ENCODE results near the gene KHDRBS2. TPM values are rescaled to one million over a fixed set of nuclear protein-coding genes. Genes with fewer than 3 reads are reported as not detected.

KHDRBS2 gene
- total and polyA plus RNA-seq, 8 donors = 0.05 to 0.12 (median 0.09) TPM; not detected in 3

GRCh38 chr6:62045502-62045901 is 240.5 kb downstream of the KHDRBS2 start:
- WGBS, 2 donors = 61 to 67% methylated on average over 2 of the region's 2 CpGs
- Histone ChIP-seq H3K9me3 (no peaks in the 10 kb centered on the region), H3K4me3 (no peak overlapping the region), H3K27ac (no peak overlapping the region), H3K4me1 (no peaks in the 10 kb centered on the region), H3K27me3 (no peaks in the 10 kb centered on the region), H3K36me3 (no peaks in the 10 kb centered on the region)
- TF ChIP-seq CTCF (IDR thresholded peaks at IDR 0.05) = no peak
- no peak for DNase-seq
- no peak for FAIRE-seq
- intact Hi-C loops (cut with DNase I) = no loop called here
- ATAC-seq = no peak

GRCh38 chr6:62043084-62043483 is 242.9 kb downstream of the KHDRBS2 start:
- no peaks in the 10 kb centered on the region for H3K27me3 ChIP-seq
- H3K27ac ChIP-seq = no peak overlapping the region
- ATAC-seq = no peak
- FAIRE-seq = no peak
- no peak for TF ChIP-seq CTCF (IDR thresholded peaks at IDR 0.05)
- no peak for DNase-seq
- H3K4me1 ChIP-seq = no peaks in the 10 kb centered on the region
- H3K36me3 ChIP-seq = no peaks in the 10 kb centered on the region
- no peaks in the 10 kb centered on the region for H3K9me3 ChIP-seq
- no peak overlapping the region for H3K4me3 ChIP-seq
- intact Hi-C loops (cut with DNase I) = no loop called here

- ATAC-seq = no peak
- no peak overlapping the region for H3K27ac ChIP-seq
- intact Hi-C loops (cut with DNase I) = no loop called here
- H3K9me3 ChIP-seq = no peaks in the 10 kb centered on the region
- no peaks in the 10 kb centered on the region for H3K4me1 ChIP-seq
- DNase-seq = no peak
- FAIRE-seq = no peak
- TF ChIP-seq CTCF (IDR thresholded peaks at IDR 0.05) = no peak
- H3K4me3 ChIP-seq = no peak overlapping the region
- no peaks in the 10 kb centered on the region for H3K27me3 ChIP-seq
- no peaks in the 10 kb centered on the region for H3K36me3 ChIP-seq
Observed at GRCh38 chr6:62042429-62042828, 243.6 kb downstream of the KHDRBS2 start.

- H3K36me3 ChIP-seq = no peaks in the 10 kb centered on the region
Observed at GRCh38 chr6:62039605-62040004, 246.4 kb downstream of the KHDRBS2 start.

GRCh38 chr6:62037445-62037844 is 248.6 kb downstream of the KHDRBS2 start:
- no peaks in the 10 kb centered on the region for H3K36me3 ChIP-seq
- no peak overlapping the region for H3K4me3 ChIP-seq
- ATAC-seq = no peak
- no peak for FAIRE-seq
- intact Hi-C loops (cut with DNase I) = no loop called here
- H3K9me3 ChIP-seq = no peaks in the 10 kb centered on the region
- no peak for TF ChIP-seq CTCF (IDR thresholded peaks at IDR 0.05)
- H3K27me3 ChIP-seq = no peaks in the 10 kb centered on the region
- no peak for DNase-seq
- no peak overlapping the region for H3K27ac ChIP-seq
- 37 to 44% methylated on average over 2 of the region's 2 CpGs for WGBS, 2 donors
- H3K4me1 ChIP-seq = no peaks in the 10 kb centered on the region

More at GRCh38 chr6:62039605-62040004, 246.4 kb downstream of the KHDRBS2 start:
- 66 to 79% methylated on average over 1 of the region's 1 CpG for WGBS, 2 donors
- intact Hi-C loops (cut with DNase I) = no loop called here
- ATAC-seq (no peak), DNase-seq (no peak), FAIRE-seq (no peak)
- no peaks in the 10 kb centered on the region for H3K4me1 ChIP-seq
- no peak for TF ChIP-seq CTCF (IDR thresholded peaks at IDR 0.05)
- H3K9me3 ChIP-seq = no peaks in the 10 kb centered on the region
- H3K27ac ChIP-seq = no peak overlapping the region
- no peaks in the 10 kb centered on the region for H3K27me3 ChIP-seq
- H3K4me3 ChIP-seq = no peak overlapping the region
